Colonic mucosa (tissue), 4 donors: ENCODE measurements around the gene MAP2. TPM values are rescaled to one million over a fixed set of nuclear protein-coding genes. Genes with fewer than 3 reads are reported as not detected.

ENCODE experiments used
- DNase-seq: peaks from one replicate; pipeline ENCODE4 v3.0.0-alpha.2; 2020
- H3K27ac ChIP-seq: fragments of 200-600 bp; one replicate; pipeline ENCODE4 v1.8.0; 2021
- H3K27me3 ChIP-seq: fragments of 200-600 bp; one replicate; pipeline ENCODE4 v1.8.0; 2021
- H3K36me3 ChIP-seq: fragments of 200-600 bp; one replicate; pipeline ENCODE4 v1.8.0; 2021
- H3K4me1 ChIP-seq: fragments of 200-600 bp; one replicate; pipeline ENCODE4 v1.8.0; 2021; ENCODE audit warnings: mild to moderate bottlenecking
- H3K4me3 ChIP-seq: fragments of 200-600 bp; one replicate; pipeline ENCODE4 v1.8.0; 2021
- H3K9ac ChIP-seq, 2 donors: one replicate each; pipeline ENCODE4 v1.7.0; 2013; ENCODE audit warnings: control low read depth in 2 of 2, low read depth in 2 of 2, low read length in 2 of 2
- H3K9me3 ChIP-seq: fragments of 200-600 bp; one replicate; pipeline ENCODE4 v1.8.0; 2021
- CTCF ChIP-seq: fragments of 200-600 bp; IDR thresholded peaks from one replicate; pipeline ENCODE4 v1.8.0; 2022; ENCODE audit warnings: antibody characterized with exemption, mild to moderate bottlenecking
- intact Hi-C: fragments of 100-400 bp; cut with DNase I; formaldehyde crosslinking; loops from one replicate; pipeline ENCODE4 v1.14.1; 2022
- total RNA-seq, 2 donors: library from RNA; stranded (reverse); fragmentation: NEBNext Ultra II Directional in 1 of 2; extraction: Animal tissue kit (Norgen Biotek cat#: 25700) in 1 of 2; gene quantifications; one replicate each; pipeline ENCODE4 v1.2.1, GENCODE V29; 2021
- donor health status: healthy.
- donor health status: DM: no; HTN: no; CAD: no.
- donor health status: DM: no; HTN: no; CAD: no.

MAP2 gene
- total RNA-seq, 2 donors from 2014 or later: 0.84 to 1.4 TPM

GRCh38 chr2:209468846-209469245 is 45.0 kb downstream of the MAP2 start:
- H3K36me3 ChIP-seq: no peaks in the 10 kb centered on the region
- intact Hi-C loops: no loop called here
- TF ChIP-seq CTCF: no peak
- H3K4me3 ChIP-seq: no peak overlapping the region
- no peak overlapping the region for H3K9ac ChIP-seq
- no peak for DNase-seq
- H3K4me1 ChIP-seq: no peaks in the 10 kb centered on the region
- no peak overlapping the region for H3K27ac ChIP-seq
- H3K9me3 ChIP-seq: no peaks in the 10 kb centered on the region
- no peaks in the 10 kb centered on the region for H3K27me3 ChIP-seq

- Histone ChIP-seq H3K4me1 (no peaks in the 10 kb centered on the region), H3K27me3 (no peaks in the 10 kb centered on the region), H3K9ac (no peak overlapping the region), H3K36me3 (no peaks in the 10 kb centered on the region), H3K9me3 (no peaks in the 10 kb centered on the region), H3K4me3 (no peak overlapping the region), H3K27ac (no peak overlapping the region)
- intact Hi-C loops: no loop called here
- no peak for DNase-seq
- no peak for TF ChIP-seq CTCF
Measured at GRCh38 chr2:209469481-209469880, 45.6 kb downstream of the MAP2 start.

GRCh38 chr2:209470466-209470865 is 46.6 kb downstream of the MAP2 start:
- H3K27me3 ChIP-seq: no peaks in the 10 kb centered on the region
- intact Hi-C loops: no loop called here
- no peaks in the 10 kb centered on the region for H3K36me3 ChIP-seq
- no peak for DNase-seq
- no peaks in the 10 kb centered on the region for H3K4me1 ChIP-seq
- no peak for TF ChIP-seq CTCF
- no peak overlapping the region for H3K4me3 ChIP-seq
- no peaks in the 10 kb centered on the region for H3K9me3 ChIP-seq
- no peak overlapping the region for H3K9ac ChIP-seq
- H3K27ac ChIP-seq: no peak overlapping the region

GRCh38 chr2:209471037-209471436 is 47.2 kb downstream of the MAP2 start:
- no peaks in the 10 kb centered on the region for H3K27me3 ChIP-seq
- no peak overlapping the region for H3K4me3 ChIP-seq
- no peak overlapping the region for H3K27ac ChIP-seq
- TF ChIP-seq CTCF: no peak
- intact Hi-C loops: no loop called here
- no peaks in the 10 kb centered on the region for H3K9me3 ChIP-seq
- no peaks in the 10 kb centered on the region for H3K4me1 ChIP-seq
- no peak overlapping the region for H3K9ac ChIP-seq
- H3K36me3 ChIP-seq: no peaks in the 10 kb centered on the region
- no peak for DNase-seq

- H3K4me1 ChIP-seq: no peaks in the 10 kb centered on the region
- no peak overlapping the region for H3K27ac ChIP-seq
- no peak for TF ChIP-seq CTCF
- H3K4me3 ChIP-seq: no peak overlapping the region
- no peak overlapping the region for H3K9ac ChIP-seq
- no peaks in the 10 kb centered on the region for H3K27me3 ChIP-seq
- no peaks in the 10 kb centered on the region for H3K36me3 ChIP-seq
- DNase-seq: no peak
- intact Hi-C loops: no loop called here
- H3K9me3 ChIP-seq: no peaks in the 10 kb centered on the region
Measured at GRCh38 chr2:209472112-209472832, 48.4 kb downstream of the MAP2 start.
